Osteocyte (in vitro differentiated cells): Measurements from ENCODE around the gene IDH1. TPM values are rescaled to one million over a fixed set of nuclear protein-coding genes. Genes with fewer than 3 reads are reported as not detected.
"Not testable (repeated sequence)": the region's sequence is repeated elsewhere in the genome, so short reads cannot be mapped to it uniquely, and the experiment has no call there.

Source experiments
- DNase-seq: peaks from one replicate; pipeline ENCODE4 v3.0.0; 2021; ENCODE audit warnings: mixed read lengths; ENCODE audit not compliant: unreplicated experiment; ENCODE audit errors: extremely low spot score
- H3K27ac Mint-ChIP-seq: one replicate; pipeline ENCODE4 v1.8.0; 2021; ENCODE audit warnings: mild to moderate bottlenecking, mixed read lengths; ENCODE audit not compliant: unreplicated experiment
- H3K27me3 Mint-ChIP-seq: one replicate; pipeline ENCODE4 v1.8.0; 2021; ENCODE audit warnings: mixed read lengths; ENCODE audit not compliant: unreplicated experiment
- H3K36me3 Mint-ChIP-seq: one replicate; pipeline ENCODE4 v1.8.0; 2021; ENCODE audit warnings: mixed read lengths; ENCODE audit not compliant: unreplicated experiment
- H3K4me1 Mint-ChIP-seq: one replicate; pipeline ENCODE4 v1.8.0; 2021; ENCODE audit warnings: mixed read lengths; ENCODE audit not compliant: unreplicated experiment
- H3K4me3 Mint-ChIP-seq: one replicate; pipeline ENCODE4 v1.8.0; 2021; ENCODE audit warnings: mild to moderate bottlenecking, moderate library complexity, mixed read lengths; ENCODE audit not compliant: unreplicated experiment
- H3K9me3 Mint-ChIP-seq: one replicate; pipeline ENCODE4 v1.8.0; 2021; ENCODE audit warnings: mixed read lengths; ENCODE audit not compliant: unreplicated experiment
- CTCF ChIP-seq: fragments of 200-600 bp; sonication (generic); IDR thresholded peaks from 2 replicates; pipeline ENCODE4 v1.5.0; 2021; ENCODE audit warnings: antibody characterized with exemption, mild to moderate bottlenecking, moderate library complexity
- total RNA-seq: library from RNA; stranded (reverse); gene quantifications from 2 replicates; pipeline ENCODE4 v1.2.1, GENCODE V29; 2021

IDH1 gene
- total RNA-seq, 1 donor from 2014 or later, result 49.6 TPM

- no peaks in the 10 kb centered on the region for H3K27me3 Mint-ChIP-seq
- no peak overlapping the region for H3K4me3 Mint-ChIP-seq
- H3K4me1 Mint-ChIP-seq, result no peaks in the 10 kb centered on the region
Measured at GRCh38 chr2:208234786-208235185, 20.1 kb downstream of the IDH1 start.

GRCh38 chr2:208228476-208228875 lies 26.4 kb downstream of the IDH1 start:
- Mint-ChIP-seq H3K4me1 (no peaks in the 10 kb centered on the region), H3K36me3 (no peaks in the 10 kb centered on the region), H3K27me3 (no peaks in the 10 kb centered on the region), H3K4me3 (no peak overlapping the region), H3K9me3 (peaks cover 7% of the 10 kb centered on the region), H3K27ac (no peak overlapping the region)
- DNase-seq, result no peak
- no peak for TF ChIP-seq CTCF

More at GRCh38 chr2:208234786-208235185, 20.1 kb downstream of the IDH1 start:
- Mint-ChIP-seq H3K9me3 (peaks cover 7% of the 10 kb centered on the region), H3K27ac (no peak overlapping the region), H3K36me3 (peaks cover 28% of the 10 kb centered on the region)
- no peak for TF ChIP-seq CTCF
- no peak for DNase-seq

GRCh38 chr2:208227581-208228232 lies 27.2 kb downstream of the IDH1 start:
- no peaks in the 10 kb centered on the region for H3K27me3 Mint-ChIP-seq
- no peaks in the 10 kb centered on the region for H3K4me1 Mint-ChIP-seq
- H3K9me3 Mint-ChIP-seq, result peaks cover 7% of the 10 kb centered on the region
- TF ChIP-seq CTCF, result no peak
- H3K27ac Mint-ChIP-seq, result no peak overlapping the region
- H3K36me3 Mint-ChIP-seq, result no peaks in the 10 kb centered on the region
- no peak overlapping the region for H3K4me3 Mint-ChIP-seq
- no peak for DNase-seq

GRCh38 chr2:208224802-208225201 lies 30.1 kb downstream of the IDH1 start:
- no peaks in the 10 kb centered on the region for H3K27me3 Mint-ChIP-seq
- no peaks in the 10 kb centered on the region for H3K9me3 Mint-ChIP-seq
- no peaks in the 10 kb centered on the region for H3K4me1 Mint-ChIP-seq
- H3K4me3 Mint-ChIP-seq, result no peak overlapping the region
- TF ChIP-seq CTCF, result no peak
- DNase-seq, result no peak
- H3K36me3 Mint-ChIP-seq, result no peaks in the 10 kb centered on the region
- no peak overlapping the region for H3K27ac Mint-ChIP-seq

GRCh38 chr2:208222351-208222750 lies 32.5 kb downstream of the IDH1 start:
- TF ChIP-seq CTCF, result no peak
- Mint-ChIP-seq H3K36me3 (no peaks in the 10 kb centered on the region), H3K27me3 (no peaks in the 10 kb centered on the region), H3K4me3 (no peak overlapping the region), H3K27ac (no peak overlapping the region), H3K4me1 (no peaks in the 10 kb centered on the region), H3K9me3 (no peaks in the 10 kb centered on the region)
- DNase-seq, result no peak

- not testable (repeated sequence) for H3K27ac Mint-ChIP-seq
Measured at GRCh38 chr2:208221873-208222272, 33.0 kb downstream of the IDH1 start.

More at GRCh38 chr2:208221873-208222272, 33.0 kb downstream of the IDH1 start:
- H3K4me3 Mint-ChIP-seq, H3K9me3 Mint-ChIP-seq, H3K27me3 Mint-ChIP-seq, H3K4me1 Mint-ChIP-seq, DNase-seq, H3K36me3 Mint-ChIP-seq: not testable (repeated sequence)
